Chondrocyte (in vitro differentiated cells): ENCODE data around the gene CD47. TPM values are rescaled to one million over a fixed set of nuclear protein-coding genes. Genes with fewer than 3 reads are reported as not detected.

ENCODE experiments used
- DNase-seq: peaks from one replicate; pipeline ENCODE4 v3.0.0; 2021; ENCODE audit warnings: mixed read lengths, low spot score
- H3K27ac Mint-ChIP-seq: one replicate; pipeline ENCODE4 v1.8.0; 2021; ENCODE audit warnings: mild to moderate bottlenecking, moderate library complexity, mixed read lengths; ENCODE audit not compliant: unreplicated experiment
- H3K27me3 Mint-ChIP-seq: 2 replicates; pipeline ENCODE4 v1.8.0; 2021; ENCODE audit warnings: low read depth, mixed read lengths
- H3K36me3 Mint-ChIP-seq: 2 replicates; pipeline ENCODE4 v1.8.0; 2021; ENCODE audit warnings: low read depth, mixed read lengths
- H3K4me1 Mint-ChIP-seq: 2 replicates; pipeline ENCODE4 v1.8.0; 2021; ENCODE audit warnings: low read depth, mild to moderate bottlenecking, mixed read lengths
- H3K4me3 Mint-ChIP-seq: one replicate; pipeline ENCODE4 v1.8.0; 2021; ENCODE audit warnings: mild to moderate bottlenecking, moderate library complexity, mixed read lengths; ENCODE audit not compliant: unreplicated experiment
- H3K9me3 Mint-ChIP-seq: 2 replicates; pipeline ENCODE4 v1.8.0; 2021; ENCODE audit warnings: low read depth, mixed read lengths
- total RNA-seq: library from RNA; stranded (reverse); gene quantifications from 3 replicates; pipeline ENCODE4 v1.2.1, GENCODE V29; 2021
- TF ChIP-seq, protein P1 (sequence below): fragments of 200-600 bp; sonication (generic); IDR thresholded peaks from 2 replicates; pipeline ENCODE4 v1.5.0; 2021; ENCODE audit warnings: antibody characterized with exemption, mild to moderate bottlenecking, moderate library complexity

CD47 gene
- total RNA-seq, 1 donor from 2014 or later, result 43.1 TPM

DNA sequence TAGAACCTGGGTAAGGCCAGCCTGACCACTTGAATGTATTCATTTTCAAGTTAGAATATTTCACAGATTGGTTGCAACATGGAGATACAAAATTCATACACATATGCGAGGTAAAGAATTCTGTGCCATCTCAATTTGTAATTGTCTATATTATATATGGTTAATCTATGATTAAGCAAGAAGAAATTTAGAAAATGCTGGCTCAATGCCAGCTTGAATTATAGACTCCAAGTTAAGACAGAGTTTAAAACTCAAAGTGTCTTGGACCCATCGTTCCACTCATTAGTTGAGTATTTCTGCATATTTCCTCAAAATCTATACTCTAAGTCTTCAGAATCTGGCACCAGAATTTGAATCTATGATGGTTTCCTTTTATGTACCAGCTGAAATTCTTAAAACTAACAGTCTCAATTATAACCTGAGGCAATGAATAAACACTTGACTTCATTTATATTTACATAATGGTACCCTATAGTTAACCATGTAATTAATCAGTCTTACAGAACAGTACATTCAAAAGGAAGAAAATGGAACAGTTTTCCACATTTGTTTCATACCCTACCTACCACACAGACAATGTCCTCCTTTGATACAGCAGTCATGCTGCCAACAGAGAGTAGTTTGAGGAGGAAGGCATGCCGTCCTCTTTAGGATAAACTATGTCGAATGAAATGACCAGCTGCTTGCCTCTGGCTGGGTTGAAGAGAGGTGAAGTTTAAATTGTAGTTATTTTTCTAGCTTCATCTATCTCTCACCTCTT, 95.7 kb downstream of the CD47 start:
- Mint-ChIP-seq H3K36me3 (no peaks in the 10 kb centered on the region), H3K9me3 (no peaks in the 10 kb centered on the region), H3K4me3 (no peak overlapping the region), H3K27ac (no peak overlapping the region), H3K4me1 (peaks cover 49% of the 10 kb centered on the region), H3K27me3 (no peaks in the 10 kb centered on the region)
- TF ChIP-seq, protein P1, sequence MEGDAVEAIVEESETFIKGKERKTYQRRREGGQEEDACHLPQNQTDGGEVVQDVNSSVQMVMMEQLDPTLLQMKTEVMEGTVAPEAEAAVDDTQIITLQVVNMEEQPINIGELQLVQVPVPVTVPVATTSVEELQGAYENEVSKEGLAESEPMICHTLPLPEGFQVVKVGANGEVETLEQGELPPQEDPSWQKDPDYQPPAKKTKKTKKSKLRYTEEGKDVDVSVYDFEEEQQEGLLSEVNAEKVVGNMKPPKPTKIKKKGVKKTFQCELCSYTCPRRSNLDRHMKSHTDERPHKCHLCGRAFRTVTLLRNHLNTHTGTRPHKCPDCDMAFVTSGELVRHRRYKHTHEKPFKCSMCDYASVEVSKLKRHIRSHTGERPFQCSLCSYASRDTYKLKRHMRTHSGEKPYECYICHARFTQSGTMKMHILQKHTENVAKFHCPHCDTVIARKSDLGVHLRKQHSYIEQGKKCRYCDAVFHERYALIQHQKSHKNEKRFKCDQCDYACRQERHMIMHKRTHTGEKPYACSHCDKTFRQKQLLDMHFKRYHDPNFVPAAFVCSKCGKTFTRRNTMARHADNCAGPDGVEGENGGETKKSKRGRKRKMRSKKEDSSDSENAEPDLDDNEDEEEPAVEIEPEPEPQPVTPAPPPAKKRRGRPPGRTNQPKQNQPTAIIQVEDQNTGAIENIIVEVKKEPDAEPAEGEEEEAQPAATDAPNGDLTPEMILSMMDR, result no peak
- DNase-seq, result no peak

DNA sequence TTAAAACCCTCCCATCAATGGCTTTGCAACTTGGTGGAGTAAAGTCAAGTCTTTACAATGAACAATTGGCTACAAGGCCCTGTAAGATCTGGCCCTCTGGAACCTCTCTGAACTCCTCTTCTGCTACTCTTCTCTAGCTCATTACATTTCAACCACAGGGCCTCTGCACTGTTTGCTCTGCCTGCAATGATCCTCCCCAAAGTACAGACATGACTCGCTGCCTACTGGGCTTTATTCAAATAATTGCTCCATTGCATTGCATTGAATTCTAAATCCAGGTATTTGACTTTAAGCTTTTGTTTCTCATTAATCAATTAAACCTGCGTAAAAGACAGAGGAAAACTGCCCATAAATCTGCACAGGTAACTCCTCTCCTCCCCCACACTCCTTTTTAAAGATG, 96.7 kb downstream of the CD47 start:
- H3K4me1 Mint-ChIP-seq, result peaks cover 50% of the 10 kb centered on the region

DNA sequence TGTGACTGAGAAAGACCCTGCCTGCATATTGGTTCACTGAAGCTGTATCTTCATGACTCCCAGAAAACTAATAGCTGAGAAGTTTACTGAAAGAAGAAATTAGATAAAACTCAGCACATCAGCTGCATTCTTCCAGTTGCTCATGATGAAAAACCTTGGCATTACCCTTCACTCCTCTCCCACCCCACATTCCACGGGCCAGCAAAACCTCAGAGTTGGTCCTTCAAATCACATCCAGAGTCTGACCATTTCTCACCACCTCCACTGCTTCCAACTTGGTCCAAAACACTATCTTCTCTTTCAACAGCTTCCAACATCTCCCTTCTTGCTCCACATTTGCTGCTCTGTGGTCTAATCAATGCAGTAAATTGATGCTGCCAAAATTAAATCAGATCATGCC, 97.1 kb downstream of the CD47 start:
- Mint-ChIP-seq H3K9me3 (no peaks in the 10 kb centered on the region), H3K27me3 (no peaks in the 10 kb centered on the region), H3K4me1 (peaks cover 50% of the 10 kb centered on the region), H3K4me3 (no peak overlapping the region), H3K36me3 (no peaks in the 10 kb centered on the region), H3K27ac (peak overlapping the region; percentile 92)
- no peak for DNase-seq
- TF ChIP-seq, protein P1, result no peak

More for the DNA sequence above, 96.7 kb downstream of the CD47 start:
- H3K27ac Mint-ChIP-seq, result peak overlapping the region; percentile 92
- no peaks in the 10 kb centered on the region for H3K9me3 Mint-ChIP-seq
- no peak overlapping the region for H3K4me3 Mint-ChIP-seq
- no peaks in the 10 kb centered on the region for H3K36me3 Mint-ChIP-seq
- TF ChIP-seq, protein P1, result no peak
- DNase-seq, result no peak
- H3K27me3 Mint-ChIP-seq, result no peaks in the 10 kb centered on the region

Other genes starting within 250 kb of the CD47 start
- gene IFT57, start 131.4 kb upstream of the CD47 start, total RNA-seq, result 22.4 to 42.9 TPM (median 22.8 TPM) in 3 replicates
- not detected in 3 replicates for gene HHLA2, start 205.5 kb upstream of the CD47 start, total RNA-seq